Testis (tissue), 3 donors: Measurements from ENCODE around the gene REP15. TPM values are rescaled to one million over a fixed set of nuclear protein-coding genes. Genes with fewer than 3 reads are reported as not detected.
A peak's percentile ranks its signal among the peaks of the same experiment; 100 is the strongest.

ENCODE experiments used
- DNase-seq: peaks from one replicate; pipeline ENCODE4 v3.0.0-alpha.2; 2019
- H3K27ac ChIP-seq, 2 donors: fragments of 200-600 bp; sonication (generic); one replicate each; pipeline ENCODE4 v1.5.1; 2019
- H3K27me3 ChIP-seq: fragments of 200-600 bp; sonication (generic); one replicate; pipeline ENCODE4 v1.5.1; 2019
- H3K36me3 ChIP-seq: fragments of 200-600 bp; sonication (generic); one replicate; pipeline ENCODE4 v1.5.1; 2017; ENCODE audit warnings: low read depth; ENCODE audit errors: missing control alignments
- H3K4me1 ChIP-seq: fragments of 200-600 bp; sonication (generic); one replicate; pipeline ENCODE4 v1.5.1; 2019
- H3K4me3 ChIP-seq, 2 donors: fragments of 200-600 bp; sonication (generic); one replicate each; pipeline ENCODE4 v1.5.1; 2017 to 2019
- H3K9me3 ChIP-seq: fragments of 200-600 bp; sonication (generic); one replicate; pipeline ENCODE4 v1.5.1; 2017
- POLR2A ChIP-seq: fragments of 450-650 bp; IDR thresholded peaks from one replicate; pipeline ENCODE4 v1.6.1; 2017; ENCODE audit warnings: antibody characterized with exemption, mild to moderate bottlenecking, moderate library complexity
- WGBS, 2 donors: methylation state at CpG; one replicate each; pipeline ENCODE4 v1.1.5; 2018; 5-methylcytosine and 5-hydroxymethylcytosine counted together
- intact Hi-C: fragments of 100-400 bp; cut with DNase I; formaldehyde crosslinking; loops from one replicate; pipeline ENCODE4 v1.15.1; 2023; ENCODE audit warnings: low total_unique reads
- polyA plus RNA-seq: library from polyadenylated mRNA; stranded (reverse); fragments of 350-450 nt; fragmentation: Illumina TruSeq; extraction: RNeasy Lipid Tissue Mini Kit (QIAGEN cat#74804); gene quantifications from one replicate; pipeline ENCODE4 v1.2.3, GENCODE V29; 2014; ENCODE audit warnings: low read depth, low replicate concordance; ENCODE audit not compliant: insufficient read depth
- total RNA-seq, 2 donors: library from RNA; depleted of rRNA; stranded (reverse); fragments of >200 nt; gene quantifications; one replicate each; pipeline ENCODE4 v1.2.3, GENCODE V29; 2016
- TF ChIP-seq, protein P1 (sequence below), 3 experiments: fragments of 450-650 bp in 2 of 3; fragments of 200-600 bp in 1 of 3; sonication (generic) in 1 of 3; IDR thresholded peaks; one replicate each; pipeline ENCODE4 v1.5.1; 2016 to 2019; ENCODE audit warnings: antibody characterized with exemption in 3 of 3, mild to moderate bottlenecking in 2 of 3, moderate library complexity in 1 of 3

REP15 gene
- total and polyA plus RNA-seq, 3 donors from 2014 or later = 0.73 to 1.1 (median 1.0) TPM

DNA sequence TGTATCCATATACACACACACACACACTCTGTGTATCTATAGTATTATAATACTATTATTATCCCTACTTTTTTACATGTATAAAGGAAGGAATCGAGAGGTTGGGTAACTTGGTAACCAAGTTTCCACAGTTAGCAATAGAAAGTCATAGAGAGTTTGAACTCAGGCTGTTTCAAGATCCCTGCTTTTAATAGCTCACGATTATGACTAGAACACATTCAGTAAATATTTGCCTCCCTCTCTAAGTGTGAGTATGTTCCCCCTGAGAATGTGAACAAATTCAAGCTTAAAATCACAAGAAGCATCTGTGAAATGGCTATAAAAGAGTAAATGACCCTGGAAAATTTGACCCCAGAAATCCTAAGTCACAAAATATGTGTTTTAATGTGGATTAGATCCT, 11.0 kb upstream of the REP15 start:
- H3K9me3 ChIP-seq = no peaks in the 10 kb centered on the region
- H3K27me3 ChIP-seq = no peaks in the 10 kb centered on the region
- H3K36me3 ChIP-seq = no peaks in the 10 kb centered on the region
- intact Hi-C loops = no loop called here
- TF ChIP-seq POLR2A = no peak
- TF ChIP-seq, protein P1, sequence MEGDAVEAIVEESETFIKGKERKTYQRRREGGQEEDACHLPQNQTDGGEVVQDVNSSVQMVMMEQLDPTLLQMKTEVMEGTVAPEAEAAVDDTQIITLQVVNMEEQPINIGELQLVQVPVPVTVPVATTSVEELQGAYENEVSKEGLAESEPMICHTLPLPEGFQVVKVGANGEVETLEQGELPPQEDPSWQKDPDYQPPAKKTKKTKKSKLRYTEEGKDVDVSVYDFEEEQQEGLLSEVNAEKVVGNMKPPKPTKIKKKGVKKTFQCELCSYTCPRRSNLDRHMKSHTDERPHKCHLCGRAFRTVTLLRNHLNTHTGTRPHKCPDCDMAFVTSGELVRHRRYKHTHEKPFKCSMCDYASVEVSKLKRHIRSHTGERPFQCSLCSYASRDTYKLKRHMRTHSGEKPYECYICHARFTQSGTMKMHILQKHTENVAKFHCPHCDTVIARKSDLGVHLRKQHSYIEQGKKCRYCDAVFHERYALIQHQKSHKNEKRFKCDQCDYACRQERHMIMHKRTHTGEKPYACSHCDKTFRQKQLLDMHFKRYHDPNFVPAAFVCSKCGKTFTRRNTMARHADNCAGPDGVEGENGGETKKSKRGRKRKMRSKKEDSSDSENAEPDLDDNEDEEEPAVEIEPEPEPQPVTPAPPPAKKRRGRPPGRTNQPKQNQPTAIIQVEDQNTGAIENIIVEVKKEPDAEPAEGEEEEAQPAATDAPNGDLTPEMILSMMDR (IDR thresholded peaks at IDR 0.05) = no peak
- H3K4me1 ChIP-seq = no peaks in the 10 kb centered on the region
- 89 to 91% methylated on average over 2 of the region's 2 CpGs for WGBS, 2 donors
- H3K27ac ChIP-seq = no peak overlapping the region
- no peak overlapping the region for H3K4me3 ChIP-seq
- DNase-seq = no peak

DNA sequence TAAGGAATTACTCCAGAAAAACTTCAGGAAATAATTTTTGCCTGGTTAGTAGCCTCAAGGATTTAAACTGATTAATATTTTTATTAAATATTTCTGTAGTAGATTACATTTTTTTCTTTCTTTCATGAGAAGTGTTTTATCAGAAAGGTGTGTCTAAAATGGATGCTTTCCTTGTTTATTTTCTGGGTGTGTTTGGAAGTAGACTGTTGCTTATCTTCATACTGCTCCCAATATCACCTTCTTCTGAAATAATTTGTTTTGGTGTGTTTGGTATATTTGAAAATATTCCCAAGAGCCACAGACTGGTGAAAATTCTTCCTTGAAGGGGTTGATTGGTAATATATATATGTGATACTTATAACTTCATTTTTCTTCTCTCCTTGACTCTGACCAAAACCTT, 10.1 kb upstream of the REP15 start:
- Histone ChIP-seq H3K27me3 (no peaks in the 10 kb centered on the region), H3K4me3 (no peak overlapping the region), H3K36me3 (no peaks in the 10 kb centered on the region), H3K4me1 (no peaks in the 10 kb centered on the region), H3K9me3 (no peaks in the 10 kb centered on the region), H3K27ac (no peak overlapping the region)
- TF ChIP-seq POLR2A = no peak
- TF ChIP-seq, protein P1 (IDR thresholded peaks at IDR 0.05) = no peak
- intact Hi-C loops = no loop called here
- DNase-seq = no peak

DNA sequence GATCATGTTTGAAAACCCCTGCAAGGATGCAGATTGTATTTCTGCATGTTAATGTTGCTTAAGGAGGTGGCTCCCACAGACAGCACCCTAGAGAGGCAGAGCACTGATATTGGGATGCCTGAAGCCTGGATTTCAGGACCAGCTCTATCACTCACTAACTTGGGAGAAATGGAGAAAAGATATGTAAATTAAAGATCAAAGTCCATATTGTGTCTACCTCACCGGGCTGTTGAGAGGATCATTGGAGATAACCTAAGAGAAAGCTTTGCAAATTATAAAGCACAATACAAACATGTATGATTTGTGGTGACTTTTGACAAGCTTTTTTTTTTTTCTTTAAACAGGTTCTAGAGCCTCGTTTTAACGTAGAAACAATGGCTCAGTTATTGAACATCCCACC, 7.6 kb upstream of the REP15 start:
- 66 to 82% methylated on average over 3 of the region's 3 CpGs for WGBS, 2 donors
- H3K36me3 ChIP-seq = no peaks in the 10 kb centered on the region
- intact Hi-C loops = no loop called here

DNA sequence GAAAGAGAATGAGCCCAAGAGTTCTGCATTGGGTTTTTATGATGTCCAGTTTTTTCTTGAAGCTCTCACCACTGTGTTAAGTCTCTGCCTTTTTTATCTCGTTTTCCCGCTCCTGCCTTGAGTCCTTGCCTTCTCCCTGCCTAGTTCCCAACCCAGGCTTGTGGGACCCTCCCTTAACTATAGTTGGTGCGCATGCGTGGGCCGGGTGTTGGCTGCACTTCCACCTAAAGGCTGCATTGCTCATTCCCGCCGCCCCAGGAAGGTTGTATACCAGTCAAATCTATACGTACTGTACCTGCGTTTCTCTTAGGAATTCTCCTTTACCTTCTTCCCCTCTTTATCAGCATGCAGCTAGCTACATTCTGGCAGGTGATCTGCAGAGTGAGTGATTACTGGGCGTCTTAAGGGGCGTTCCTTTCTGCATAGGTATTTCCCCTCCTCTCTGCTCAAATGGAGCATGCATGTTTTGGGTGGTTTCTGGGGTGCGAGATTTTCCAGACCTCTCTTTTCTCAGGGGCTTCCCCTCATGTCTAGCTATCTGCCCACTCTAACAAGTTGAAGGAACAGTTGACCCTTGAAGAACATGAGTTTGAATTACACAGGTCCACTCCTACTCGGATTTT, 6.6 kb upstream of the REP15 start:
- WGBS, 2 donors = 57 to 77% methylated on average over 13 of the region's 13 CpGs
- Histone ChIP-seq H3K4me3 (no peak overlapping the region), H3K9me3 (no peaks in the 10 kb centered on the region), H3K27me3 (no peaks in the 10 kb centered on the region), H3K36me3 (no peaks in the 10 kb centered on the region), H3K4me1 (no peaks in the 10 kb centered on the region), H3K27ac (no peak overlapping the region)
- peak; percentile 47 for DNase-seq
- intact Hi-C loops = no loop called here
- TF ChIP-seq, protein P1 (IDR thresholded peaks at IDR 0.05) = no peak
- no peak for TF ChIP-seq POLR2A

More for the DNA sequence above, 7.6 kb upstream of the REP15 start:
- DNase-seq = no peak
- Histone ChIP-seq H3K27ac (no peak overlapping the region), H3K4me1 (no peaks in the 10 kb centered on the region), H3K9me3 (no peaks in the 10 kb centered on the region), H3K4me3 (no peak overlapping the region), H3K27me3 (no peaks in the 10 kb centered on the region)
- no peak for TF ChIP-seq POLR2A
- TF ChIP-seq, protein P1 (IDR thresholded peaks at IDR 0.05) = no peak

DNA sequence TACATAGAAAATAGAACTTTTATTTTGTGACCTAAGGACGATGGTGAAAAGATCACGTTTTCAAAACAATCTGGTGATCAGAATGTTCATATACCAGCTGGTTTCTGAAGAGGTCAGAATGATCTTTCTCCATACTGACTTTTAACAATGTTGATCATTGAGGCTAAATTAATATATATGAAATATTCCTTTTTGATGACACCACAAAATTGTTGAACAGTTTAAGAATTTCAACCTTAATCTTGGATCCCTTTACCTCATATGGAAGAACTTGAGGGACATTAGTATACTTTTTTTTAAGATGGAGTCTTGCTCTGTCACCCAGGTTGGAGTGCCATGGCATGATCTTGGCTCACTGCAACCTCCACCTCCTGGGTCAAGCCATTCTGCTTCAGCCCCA, 2.8 kb upstream of the REP15 start:
- TF ChIP-seq POLR2A = no peak
- TF ChIP-seq, protein P1 (IDR thresholded peaks at IDR 0.05) = no peak
- H3K4me1 ChIP-seq = no peaks in the 10 kb centered on the region
- intact Hi-C loops = no loop called here
- no peak overlapping the region for H3K27ac ChIP-seq
- WGBS, 2 donors = 89 to 90% methylated on average over 2 of the region's 2 CpGs
- H3K27me3 ChIP-seq = no peaks in the 10 kb centered on the region
- DNase-seq = no peak
- no peaks in the 10 kb centered on the region for H3K36me3 ChIP-seq
- H3K4me3 ChIP-seq = no peak overlapping the region
- H3K9me3 ChIP-seq = no peaks in the 10 kb centered on the region
